ENCODE measurements around the gene OR10K2. TPM values are rescaled to one million over a fixed set of nuclear protein-coding genes. Genes with fewer than 3 reads are reported as not detected.

Gene OR10K2
- total and polyA plus RNA-seq, 3 donors from 2014 or later: not detected

DNA sequence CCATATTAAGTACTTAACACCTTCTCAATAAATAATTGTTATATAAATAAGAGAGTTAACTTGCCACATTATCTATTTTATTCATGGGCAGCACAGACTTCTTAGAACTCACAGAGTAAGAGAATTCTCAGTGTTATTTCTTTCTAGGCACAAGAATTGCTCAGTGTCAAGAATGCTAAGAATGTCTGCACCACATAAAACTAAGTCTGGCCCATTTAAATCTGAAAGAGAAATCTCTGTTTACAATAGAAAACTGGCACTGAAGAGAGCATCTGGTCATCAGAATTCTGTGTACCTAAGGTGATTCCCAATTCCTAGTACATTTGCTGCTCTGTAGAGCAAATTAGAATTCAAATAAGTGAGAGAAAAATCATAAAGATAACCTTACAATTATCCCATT, 3.8 kb downstream of the OR10K2 start:
- no peak for TF ChIP-seq POLR2A (IDR thresholded peaks at IDR 0.05)
- TF ChIP-seq, protein P1, sequence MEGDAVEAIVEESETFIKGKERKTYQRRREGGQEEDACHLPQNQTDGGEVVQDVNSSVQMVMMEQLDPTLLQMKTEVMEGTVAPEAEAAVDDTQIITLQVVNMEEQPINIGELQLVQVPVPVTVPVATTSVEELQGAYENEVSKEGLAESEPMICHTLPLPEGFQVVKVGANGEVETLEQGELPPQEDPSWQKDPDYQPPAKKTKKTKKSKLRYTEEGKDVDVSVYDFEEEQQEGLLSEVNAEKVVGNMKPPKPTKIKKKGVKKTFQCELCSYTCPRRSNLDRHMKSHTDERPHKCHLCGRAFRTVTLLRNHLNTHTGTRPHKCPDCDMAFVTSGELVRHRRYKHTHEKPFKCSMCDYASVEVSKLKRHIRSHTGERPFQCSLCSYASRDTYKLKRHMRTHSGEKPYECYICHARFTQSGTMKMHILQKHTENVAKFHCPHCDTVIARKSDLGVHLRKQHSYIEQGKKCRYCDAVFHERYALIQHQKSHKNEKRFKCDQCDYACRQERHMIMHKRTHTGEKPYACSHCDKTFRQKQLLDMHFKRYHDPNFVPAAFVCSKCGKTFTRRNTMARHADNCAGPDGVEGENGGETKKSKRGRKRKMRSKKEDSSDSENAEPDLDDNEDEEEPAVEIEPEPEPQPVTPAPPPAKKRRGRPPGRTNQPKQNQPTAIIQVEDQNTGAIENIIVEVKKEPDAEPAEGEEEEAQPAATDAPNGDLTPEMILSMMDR (IDR thresholded peaks at IDR 0.05): no peak
- Histone ChIP-seq H3K4me3 (no peak overlapping the region), H3K27ac (no peak overlapping the region), H3K9me3 (no peaks in the 10 kb centered on the region), H3K4me1 (no peaks in the 10 kb centered on the region), H3K36me3 (ENCODE audit: low read depth, missing control alignments) (no peaks in the 10 kb centered on the region), H3K27me3 (no peaks in the 10 kb centered on the region)
- DNase-seq: no peak
- intact Hi-C loops (cut with DNase I; ENCODE audit: low total_unique reads): no loop called here

DNA sequence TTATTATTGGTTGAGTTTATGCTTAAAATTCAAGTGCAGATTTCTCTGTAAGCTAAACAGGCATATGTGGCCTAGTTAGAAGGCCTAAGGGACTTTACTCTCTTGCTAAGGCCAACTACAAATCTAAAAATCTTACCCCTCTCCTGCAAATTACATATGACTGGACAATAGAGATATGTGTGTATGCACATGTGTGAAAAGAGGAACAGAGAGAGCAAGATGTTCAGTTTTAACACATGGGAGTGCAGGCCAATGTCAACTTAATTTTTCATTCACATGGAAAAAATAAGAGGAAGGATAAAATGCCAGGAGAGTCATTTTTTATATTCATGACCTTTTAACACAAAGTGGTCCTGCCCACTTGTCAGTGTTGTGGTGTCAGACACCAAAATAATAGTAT, 8.5 kb downstream of the OR10K2 start:
- DNase-seq: no peak
- H3K4me3 ChIP-seq: no peak overlapping the region
- H3K27ac ChIP-seq: no peak overlapping the region
- intact Hi-C loops (cut with DNase I; ENCODE audit: low total_unique reads): no loop called here
- H3K36me3 ChIP-seq (ENCODE audit: low read depth, missing control alignments): no peaks in the 10 kb centered on the region
- no peaks in the 10 kb centered on the region for H3K4me1 ChIP-seq
- no peaks in the 10 kb centered on the region for H3K27me3 ChIP-seq
- TF ChIP-seq, protein P1 (IDR thresholded peaks at IDR 0.05): no peak
- TF ChIP-seq POLR2A (IDR thresholded peaks at IDR 0.05): no peak
- H3K9me3 ChIP-seq: no peaks in the 10 kb centered on the region

DNA sequence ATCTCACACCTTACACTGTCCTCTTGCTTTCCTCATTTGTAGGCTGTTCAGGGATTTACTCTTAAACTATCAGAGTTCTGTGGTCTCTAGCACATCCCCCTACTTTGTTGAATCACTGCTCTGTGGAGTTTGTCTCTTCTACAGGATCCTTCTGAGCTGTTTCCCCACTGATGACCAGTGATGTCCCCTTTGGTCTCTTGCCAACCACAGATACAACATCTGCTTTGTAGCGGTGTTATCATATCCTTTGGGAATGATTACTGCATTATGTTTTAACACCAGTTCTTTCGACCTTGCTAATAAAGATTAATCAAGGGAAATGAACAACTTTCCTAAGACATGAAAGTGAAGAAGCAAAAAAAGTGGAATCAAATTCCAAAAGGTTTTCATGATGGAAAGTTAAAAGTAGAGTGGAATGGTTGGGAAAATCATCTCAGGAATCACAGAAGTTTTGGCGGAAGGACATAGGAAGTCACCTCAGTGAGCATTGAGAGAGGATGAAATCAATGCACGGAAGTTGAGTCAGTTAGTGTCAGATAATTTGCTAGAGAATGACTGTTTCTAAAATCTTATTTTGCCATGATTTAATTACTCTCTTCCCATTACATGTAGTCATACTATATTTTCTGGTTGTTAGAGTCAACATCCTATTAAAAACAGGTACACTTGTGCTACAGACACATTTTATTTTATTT, 11.2 kb downstream of the OR10K2 start:
- 61 to 62% methylated on average over 4 of the region's 4 CpGs for WGBS, 2 donors
- intact Hi-C loops (cut with DNase I; ENCODE audit: low total_unique reads): no loop called here
- no peak for DNase-seq
- Histone ChIP-seq H3K36me3 (ENCODE audit: low read depth, missing control alignments) (no peaks in the 10 kb centered on the region), H3K27ac (no peak overlapping the region), H3K27me3 (no peaks in the 10 kb centered on the region), H3K9me3 (no peaks in the 10 kb centered on the region), H3K4me3 (no peak overlapping the region), H3K4me1 (no peaks in the 10 kb centered on the region)
- TF ChIP-seq, protein P1 (IDR thresholded peaks at IDR 0.05): no peak
- TF ChIP-seq POLR2A (IDR thresholded peaks at IDR 0.05): no peak

DNA sequence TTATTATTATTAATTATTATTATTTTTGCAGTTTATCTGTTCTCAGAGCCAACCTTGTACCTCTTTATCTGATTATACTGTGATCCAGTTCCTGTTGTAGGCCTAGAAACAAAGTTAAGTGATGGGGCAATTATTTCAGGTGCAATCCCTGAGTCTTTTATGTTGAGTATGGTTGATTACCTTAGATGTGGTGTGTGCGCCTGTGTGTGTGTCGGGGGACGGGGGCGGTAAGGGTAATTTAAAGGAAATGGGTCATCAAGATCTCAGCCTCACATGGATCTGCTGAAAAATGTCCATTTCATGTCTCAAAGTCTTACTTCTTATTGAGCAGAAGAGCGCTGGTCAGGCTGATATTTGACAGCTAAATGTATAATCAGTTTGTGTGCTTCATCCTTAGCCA, 18.9 kb downstream of the OR10K2 start:
- H3K4me3 ChIP-seq: no peak overlapping the region

More for the DNA sequence above, 18.9 kb downstream of the OR10K2 start:
- no peak overlapping the region for H3K27ac ChIP-seq
- no peak for TF ChIP-seq POLR2A (IDR thresholded peaks at IDR 0.05)
- TF ChIP-seq, protein P1 (IDR thresholded peaks at IDR 0.05): no peak
- intact Hi-C loops (cut with DNase I; ENCODE audit: low total_unique reads): no loop called here
- no peaks in the 10 kb centered on the region for H3K4me1 ChIP-seq
- no peaks in the 10 kb centered on the region for H3K36me3 ChIP-seq (ENCODE audit: low read depth, missing control alignments)
- no peaks in the 10 kb centered on the region for H3K27me3 ChIP-seq
- no peaks in the 10 kb centered on the region for H3K9me3 ChIP-seq
- WGBS, 2 donors: 83 to 91% methylated on average over 5 of the region's 5 CpGs
- no peak for DNase-seq
